ENCODE measurements around the gene CNTNAP1.

GRCh38 chr17:42670789-42671657, 11.3 kb upstream of the CNTNAP1 start:
- TF ChIP-seq POLR2A (IDR thresholded peaks at IDR 0.05) (no peak), CTCF (IDR thresholded peaks at IDR 0.05) (no peak)
